Measurements from ENCODE around the gene SUSD1.

DNA sequence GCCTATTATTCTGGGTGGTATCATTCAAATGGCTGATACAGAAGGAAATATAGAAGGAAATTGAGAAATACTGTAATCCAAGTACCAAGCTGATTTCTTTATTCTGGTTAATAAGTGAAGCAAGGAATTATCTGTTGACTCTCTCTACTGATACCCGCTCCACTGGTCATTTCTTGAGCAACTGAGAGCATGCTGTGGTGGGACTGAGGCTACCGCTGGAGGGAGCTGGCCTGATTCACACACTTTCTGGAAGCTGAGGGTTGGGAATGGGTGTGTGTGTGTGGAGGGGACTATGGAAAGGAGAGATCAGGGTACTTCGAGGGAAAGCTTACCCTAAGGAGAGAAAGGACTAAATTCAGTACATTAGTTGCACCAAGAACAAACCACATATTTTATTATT is 174.4 kb downstream of the SUSD1 start:
- TF ChIP-seq EZH2 (IDR thresholded peaks at IDR 0.05; ENCODE audit: low read length, unreplicated experiment): no peak
- TF ChIP-seq, protein P1, sequence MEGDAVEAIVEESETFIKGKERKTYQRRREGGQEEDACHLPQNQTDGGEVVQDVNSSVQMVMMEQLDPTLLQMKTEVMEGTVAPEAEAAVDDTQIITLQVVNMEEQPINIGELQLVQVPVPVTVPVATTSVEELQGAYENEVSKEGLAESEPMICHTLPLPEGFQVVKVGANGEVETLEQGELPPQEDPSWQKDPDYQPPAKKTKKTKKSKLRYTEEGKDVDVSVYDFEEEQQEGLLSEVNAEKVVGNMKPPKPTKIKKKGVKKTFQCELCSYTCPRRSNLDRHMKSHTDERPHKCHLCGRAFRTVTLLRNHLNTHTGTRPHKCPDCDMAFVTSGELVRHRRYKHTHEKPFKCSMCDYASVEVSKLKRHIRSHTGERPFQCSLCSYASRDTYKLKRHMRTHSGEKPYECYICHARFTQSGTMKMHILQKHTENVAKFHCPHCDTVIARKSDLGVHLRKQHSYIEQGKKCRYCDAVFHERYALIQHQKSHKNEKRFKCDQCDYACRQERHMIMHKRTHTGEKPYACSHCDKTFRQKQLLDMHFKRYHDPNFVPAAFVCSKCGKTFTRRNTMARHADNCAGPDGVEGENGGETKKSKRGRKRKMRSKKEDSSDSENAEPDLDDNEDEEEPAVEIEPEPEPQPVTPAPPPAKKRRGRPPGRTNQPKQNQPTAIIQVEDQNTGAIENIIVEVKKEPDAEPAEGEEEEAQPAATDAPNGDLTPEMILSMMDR (conservative IDR thresholded peaks at IDR 0.05; ENCODE audit: low read depth, low read length): no peak
- no peak for TF ChIP-seq EZH2phosphoT487 (IDR thresholded peaks at IDR 0.05; ENCODE audit: borderline replicate concordance, low read length)

Measured in PC-3 (cell line).